ENCODE results near the gene FCN2.

Gene FCN2

GRCh38 chr9:134894136-134894860, 13.7 kb downstream of the FCN2 start:
- Mint-ChIP-seq H3K9me3 (peaks cover 14% of the 10 kb centered on the region), H3K27me3 (peaks cover 62% of the 10 kb centered on the region), H3K4me3 (no peak overlapping the region), H3K36me3 (ENCODE audit: low read depth) (peaks cover 5% of the 10 kb centered on the region), H3K4me1 (ENCODE audit: low read depth) (peaks cover 43% of the 10 kb centered on the region), H3K27ac (no peak overlapping the region)
- intact Hi-C loops (cut with micrococcal nuclease): no loop called here

GRCh38 chr9:134895097-134895496, 14.5 kb downstream of the FCN2 start:
- peaks cover 43% of the 10 kb centered on the region for H3K4me1 Mint-ChIP-seq (ENCODE audit: low read depth)
- H3K4me3 Mint-ChIP-seq: no peak overlapping the region
- intact Hi-C loops (cut with micrococcal nuclease): no loop called here
- peaks cover 58% of the 10 kb centered on the region for H3K27me3 Mint-ChIP-seq
- H3K36me3 Mint-ChIP-seq (ENCODE audit: low read depth): peaks cover 5% of the 10 kb centered on the region
- no peak overlapping the region for H3K27ac Mint-ChIP-seq
- peaks cover 22% of the 10 kb centered on the region for H3K9me3 Mint-ChIP-seq

GRCh38 chr9:134895567-134895907, 14.9 kb downstream of the FCN2 start:
- no peak overlapping the region for H3K27ac Mint-ChIP-seq
- peaks cover 5% of the 10 kb centered on the region for H3K36me3 Mint-ChIP-seq (ENCODE audit: low read depth)
- H3K27me3 Mint-ChIP-seq: peaks cover 58% of the 10 kb centered on the region
- peaks cover 25% of the 10 kb centered on the region for H3K9me3 Mint-ChIP-seq
- H3K4me3 Mint-ChIP-seq: no peak overlapping the region
- intact Hi-C loops (cut with micrococcal nuclease): no loop called here
- H3K4me1 Mint-ChIP-seq (ENCODE audit: low read depth): peaks cover 43% of the 10 kb centered on the region

- H3K27me3 Mint-ChIP-seq: peaks cover 53% of the 10 kb centered on the region
- intact Hi-C loops (cut with micrococcal nuclease): no loop called here
These were observed 15.6 kb downstream of the FCN2 start for GRCh38 chr9:134895908-134896833.

GRCh38 chr9:134896834-134897583, 16.4 kb downstream of the FCN2 start:
- Mint-ChIP-seq H3K27ac (no peak overlapping the region), H3K4me1 (ENCODE audit: low read depth) (peaks cover 30% of the 10 kb centered on the region), H3K9me3 (peaks cover 25% of the 10 kb centered on the region), H3K4me3 (no peak overlapping the region), H3K36me3 (ENCODE audit: low read depth) (peaks cover 5% of the 10 kb centered on the region), H3K27me3 (peaks cover 47% of the 10 kb centered on the region)
- intact Hi-C loops (cut with micrococcal nuclease): no loop called here

More at GRCh38 chr9:134895908-134896833, 15.6 kb downstream of the FCN2 start:
- peaks cover 5% of the 10 kb centered on the region for H3K36me3 Mint-ChIP-seq (ENCODE audit: low read depth)
- H3K27ac Mint-ChIP-seq: no peak overlapping the region
- H3K4me1 Mint-ChIP-seq (ENCODE audit: low read depth): peaks cover 38% of the 10 kb centered on the region
- peaks cover 25% of the 10 kb centered on the region for H3K9me3 Mint-ChIP-seq
- H3K4me3 Mint-ChIP-seq: no peak overlapping the region

GRCh38 chr9:134897584-134898170, 17.1 kb downstream of the FCN2 start:
- Mint-ChIP-seq H3K9me3 (peaks cover 25% of the 10 kb centered on the region), H3K27me3 (peaks cover 43% of the 10 kb centered on the region), H3K36me3 (ENCODE audit: low read depth) (peaks cover 5% of the 10 kb centered on the region), H3K4me1 (ENCODE audit: low read depth) (peaks cover 28% of the 10 kb centered on the region), H3K27ac (no peak overlapping the region), H3K4me3 (no peak overlapping the region)
- intact Hi-C loops (cut with micrococcal nuclease): no loop called here

- no peak overlapping the region for H3K27ac Mint-ChIP-seq
- no peak overlapping the region for H3K4me3 Mint-ChIP-seq
- H3K27me3 Mint-ChIP-seq: peaks cover 37% of the 10 kb centered on the region
- H3K9me3 Mint-ChIP-seq: peaks cover 25% of the 10 kb centered on the region
- H3K36me3 Mint-ChIP-seq (ENCODE audit: low read depth): peaks cover 5% of the 10 kb centered on the region
- peaks cover 33% of the 10 kb centered on the region for H3K4me1 Mint-ChIP-seq (ENCODE audit: low read depth)
- intact Hi-C loops (cut with micrococcal nuclease): no loop called here
These were observed 17.7 kb downstream of the FCN2 start for GRCh38 chr9:134898319-134898718.

- H3K27me3 Mint-ChIP-seq: peaks cover 28% of the 10 kb centered on the region
- H3K36me3 Mint-ChIP-seq (ENCODE audit: low read depth): peaks cover 5% of the 10 kb centered on the region
- peaks cover 33% of the 10 kb centered on the region for H3K9me3 Mint-ChIP-seq
- intact Hi-C loops (cut with micrococcal nuclease): no loop called here
- peaks cover 39% of the 10 kb centered on the region for H3K4me1 Mint-ChIP-seq (ENCODE audit: low read depth)
- no peak overlapping the region for H3K4me3 Mint-ChIP-seq
- H3K27ac Mint-ChIP-seq: no peak overlapping the region
These were observed 18.6 kb downstream of the FCN2 start for GRCh38 chr9:134899168-134899567.

- Mint-ChIP-seq H3K9me3 (peaks cover 36% of the 10 kb centered on the region), H3K4me3 (no peak overlapping the region), H3K36me3 (ENCODE audit: low read depth) (peaks cover 5% of the 10 kb centered on the region), H3K27me3 (peaks cover 23% of the 10 kb centered on the region), H3K27ac (no peak overlapping the region), H3K4me1 (ENCODE audit: low read depth) (peaks cover 39% of the 10 kb centered on the region)
- intact Hi-C loops (cut with micrococcal nuclease): no loop called here
These were observed 19.2 kb downstream of the FCN2 start for GRCh38 chr9:134899818-134900217.

GRCh38 chr9:134902936-134903335, 22.3 kb downstream of the FCN2 start:
- no peak overlapping the region for H3K27ac Mint-ChIP-seq
- no peak overlapping the region for H3K4me3 Mint-ChIP-seq
- no peaks in the 10 kb centered on the region for H3K36me3 Mint-ChIP-seq (ENCODE audit: low read depth)
- H3K27me3 Mint-ChIP-seq: peaks cover 4% of the 10 kb centered on the region
- peaks cover 42% of the 10 kb centered on the region for H3K9me3 Mint-ChIP-seq
- peaks cover 13% of the 10 kb centered on the region for H3K4me1 Mint-ChIP-seq (ENCODE audit: low read depth)
- intact Hi-C loops (cut with micrococcal nuclease): no loop called here

- H3K27ac Mint-ChIP-seq: no peak overlapping the region
- peaks cover 15% of the 10 kb centered on the region for H3K27me3 Mint-ChIP-seq
- intact Hi-C loops (cut with micrococcal nuclease): no loop called here
- H3K9me3 Mint-ChIP-seq: peaks cover 37% of the 10 kb centered on the region
- H3K36me3 Mint-ChIP-seq (ENCODE audit: low read depth): peaks cover 45% of the 10 kb centered on the region
- peaks cover 34% of the 10 kb centered on the region for H3K4me1 Mint-ChIP-seq (ENCODE audit: low read depth)
- H3K4me3 Mint-ChIP-seq: no peak overlapping the region
These were observed 28.1 kb downstream of the FCN2 start for GRCh38 chr9:134908524-134909309.

- H3K27ac Mint-ChIP-seq: no peak overlapping the region
- H3K4me3 Mint-ChIP-seq: no peak overlapping the region
These were observed 29.2 kb downstream of the FCN2 start for GRCh38 chr9:134909511-134910481.

More at GRCh38 chr9:134909511-134910481, 29.2 kb downstream of the FCN2 start:
- H3K9me3 Mint-ChIP-seq: peaks cover 30% of the 10 kb centered on the region
- H3K36me3 Mint-ChIP-seq (ENCODE audit: low read depth): peaks cover 45% of the 10 kb centered on the region
- intact Hi-C loops (cut with micrococcal nuclease): no loop called here
- H3K27me3 Mint-ChIP-seq: peaks cover 17% of the 10 kb centered on the region
- peaks cover 43% of the 10 kb centered on the region for H3K4me1 Mint-ChIP-seq (ENCODE audit: low read depth)

Measured in dendritic cell treated with granulocyte-macrophage colony-stimulating factor and Interleukin-4, amounts not matched to agents 40 ng/mL and 50 ng/mL, for 4 days (primary cell).